ENCODE results near the gene ARMC8.

Gene ARMC8

GRCh38 chr3:138331143-138331894, 144.2 kb downstream of the ARMC8 start:
- in situ Hi-C loops (cut with MboI; ENCODE audit: low pct_unique_long_range_greater_than_20kb, low sequenced_read_pairs): no loop called here
- no peak for DNase-seq

GRCh38 chr3:138332472-138333073, 145.5 kb downstream of the ARMC8 start:
- in situ Hi-C loops (cut with MboI; ENCODE audit: low pct_unique_long_range_greater_than_20kb, low sequenced_read_pairs): no loop called here
- DNase-seq: peak; percentile 54

GRCh38 chr3:138334608-138335007, 147.5 kb downstream of the ARMC8 start:
- in situ Hi-C loops (cut with MboI; ENCODE audit: low pct_unique_long_range_greater_than_20kb, low sequenced_read_pairs): no loop called here
- no peak for DNase-seq

- no peak for DNase-seq
- in situ Hi-C loops (cut with MboI; ENCODE audit: low pct_unique_long_range_greater_than_20kb, low sequenced_read_pairs): no loop called here
Measured at GRCh38 chr3:138336454-138336999, 149.4 kb downstream of the ARMC8 start.

- in situ Hi-C loops (cut with MboI; ENCODE audit: low pct_unique_long_range_greater_than_20kb, low sequenced_read_pairs): no loop called here
- DNase-seq: no peak
Measured at GRCh38 chr3:138338244-138338643, 151.1 kb downstream of the ARMC8 start.

- no peak for DNase-seq
- in situ Hi-C loops (cut with MboI; ENCODE audit: low pct_unique_long_range_greater_than_20kb, low sequenced_read_pairs): no loop called here
Measured at GRCh38 chr3:138338811-138339210, 151.7 kb downstream of the ARMC8 start.

GRCh38 chr3:138340511-138340910, 153.4 kb downstream of the ARMC8 start:
- in situ Hi-C loops (cut with MboI; ENCODE audit: low pct_unique_long_range_greater_than_20kb, low sequenced_read_pairs): no loop called here
- DNase-seq: no peak

- DNase-seq: no peak
- in situ Hi-C loops (cut with MboI; ENCODE audit: low pct_unique_long_range_greater_than_20kb, low sequenced_read_pairs): no loop called here
Measured at GRCh38 chr3:138344754-138345153, 157.7 kb downstream of the ARMC8 start.
